IMR-90 (cell line): ENCODE data around the gene MAP3K5.

Experiments used
- CEBPB ChIP-seq: IDR thresholded peaks from 2 replicates; pipeline ENCODE4 v1.6.1; 2012; ENCODE audit warnings: low read depth, low read length, improper control_type of control experiment
- CHD1 ChIP-seq: IDR thresholded peaks from 2 replicates; pipeline ENCODE4 v1.6.1; 2012; ENCODE audit warnings: low read depth, low read length, improper control_type of control experiment
- CTCF ChIP-seq: conservative IDR thresholded peaks from 2 replicates; pipeline ENCODE4 v1.5.1; 2012; ENCODE audit warnings: mild to moderate bottlenecking, low read depth, low read length, improper control_type of control experiment
- POLR2A ChIP-seq: IDR thresholded peaks from 2 replicates; pipeline ENCODE4 v1.6.1; 2012; ENCODE audit warnings: mild to moderate bottlenecking, low read depth, low read length
- RFX5 ChIP-seq: IDR thresholded peaks from 2 replicates; pipeline ENCODE4 v1.8.0; 2012; ENCODE audit warnings: low read depth, mild to moderate bottlenecking, low read length, moderate library complexity

DNA sequence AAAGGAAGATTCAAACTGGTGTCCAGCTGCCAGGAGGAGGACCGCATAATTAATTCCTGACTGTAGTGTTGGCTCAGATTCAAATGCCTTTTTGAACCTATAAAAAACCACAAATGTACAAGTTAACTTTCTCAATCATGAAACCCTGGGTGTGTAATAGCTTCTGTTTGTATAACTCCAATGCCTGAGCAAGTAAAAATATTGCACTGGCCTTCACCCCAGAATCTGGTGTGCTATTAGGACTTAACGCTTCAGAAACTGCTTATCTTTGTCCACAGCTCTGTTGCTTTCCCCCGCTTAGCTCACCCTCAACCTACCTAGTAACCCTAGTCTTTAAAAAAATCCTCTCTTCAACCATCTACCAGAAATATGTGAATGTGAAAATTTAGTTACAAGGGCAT is 123.0 kb downstream of the MAP3K5 start:
- no peak for TF ChIP-seq RFX5
- TF ChIP-seq CTCF, result no peak
- TF ChIP-seq CEBPB, result peak; percentile 11; the same call in 1 of the 2 replicates
- no peak for TF ChIP-seq CHD1
- TF ChIP-seq POLR2A, result no peak
